Measurements from ENCODE around the gene OSBPL2.

OSBPL2 gene

GRCh38 chr20:62241506-62241905 is 3.2 kb downstream of the OSBPL2 start:
- Histone ChIP-seq H3K27me3 (ENCODE audit: control insufficient read depth in 5 of 5, insufficient read depth in 4 of 5, low read length in 5 of 5) (peaks cover 0 to 2% (median 0%) of the 10 kb centered on the region in 5 donors), H3K4me1 (ENCODE audit: control insufficient read depth in 5 of 5, insufficient read depth in 5 of 5, low read length in 5 of 5) (peaks cover 5 to 68% (median 46%) of the 10 kb centered on the region in 5 donors), H3K4me3 (ENCODE audit: low read depth in 1 of 5, low read length in 5 of 5) (no peak overlapping the region)

GRCh38 chr20:62242176-62242575 is 3.9 kb downstream of the OSBPL2 start:
- Histone ChIP-seq H3K9ac (ENCODE audit: low read length in 5 of 5) (peak overlapping the region in 1 of 5 donors; percentile 14), H3K27ac (ENCODE audit: low read depth, low read length) (no peak overlapping the region)

More at GRCh38 chr20:62241506-62241905, 3.2 kb downstream of the OSBPL2 start:
- Histone ChIP-seq H3K27ac (ENCODE audit: low read depth, low read length) (no peak overlapping the region), H3K9ac (ENCODE audit: low read length in 5 of 5) (peak overlapping the region in 1 of 5 donors; percentile 1), H3K9me3 (ENCODE audit: control insufficient read depth in 5 of 5, low read length in 5 of 5) (no peaks in the 10 kb centered on the region), H3K36me3 (ENCODE audit: control insufficient read depth in 5 of 5, insufficient read depth in 5 of 5, low read length in 5 of 5) (peaks cover 0 to 19% (median 7%) of the 10 kb centered on the region in 5 donors)

GRCh38 chr20:62243106-62243505 is 4.8 kb downstream of the OSBPL2 start:
- Histone ChIP-seq H3K27me3 (ENCODE audit: control insufficient read depth in 5 of 5, insufficient read depth in 4 of 5, low read length in 5 of 5) (no peaks in the 10 kb centered on the region), H3K9ac (ENCODE audit: low read length in 5 of 5) (no peak overlapping the region), H3K4me3 (ENCODE audit: low read depth in 1 of 5, low read length in 5 of 5) (no peak overlapping the region), H3K4me1 (ENCODE audit: control insufficient read depth in 5 of 5, insufficient read depth in 5 of 5, low read length in 5 of 5) (peaks cover 6 to 70% (median 49%) of the 10 kb centered on the region in 5 donors), H3K9me3 (ENCODE audit: control insufficient read depth in 5 of 5, low read length in 5 of 5) (no peaks in the 10 kb centered on the region), H3K36me3 (ENCODE audit: control insufficient read depth in 5 of 5, insufficient read depth in 5 of 5, low read length in 5 of 5) (peaks cover 0 to 21% (median 7%) of the 10 kb centered on the region in 5 donors), H3K27ac (ENCODE audit: low read depth, low read length) (no peak overlapping the region)

More at GRCh38 chr20:62242176-62242575, 3.9 kb downstream of the OSBPL2 start:
- peaks cover 0 to 21% (median 7%) of the 10 kb centered on the region in 5 donors for H3K36me3 ChIP-seq (ENCODE audit: control insufficient read depth in 5 of 5, insufficient read depth in 5 of 5, low read length in 5 of 5)
- no peaks in the 10 kb centered on the region for H3K9me3 ChIP-seq (ENCODE audit: control insufficient read depth in 5 of 5, low read length in 5 of 5)
- no peaks in the 10 kb centered on the region for H3K27me3 ChIP-seq (ENCODE audit: control insufficient read depth in 5 of 5, insufficient read depth in 4 of 5, low read length in 5 of 5)
- no peak overlapping the region for H3K4me3 ChIP-seq (ENCODE audit: low read depth in 1 of 5, low read length in 5 of 5)
- peaks cover 6 to 75% (median 53%) of the 10 kb centered on the region in 5 donors for H3K4me1 ChIP-seq (ENCODE audit: control insufficient read depth in 5 of 5, insufficient read depth in 5 of 5, low read length in 5 of 5)

DNA sequence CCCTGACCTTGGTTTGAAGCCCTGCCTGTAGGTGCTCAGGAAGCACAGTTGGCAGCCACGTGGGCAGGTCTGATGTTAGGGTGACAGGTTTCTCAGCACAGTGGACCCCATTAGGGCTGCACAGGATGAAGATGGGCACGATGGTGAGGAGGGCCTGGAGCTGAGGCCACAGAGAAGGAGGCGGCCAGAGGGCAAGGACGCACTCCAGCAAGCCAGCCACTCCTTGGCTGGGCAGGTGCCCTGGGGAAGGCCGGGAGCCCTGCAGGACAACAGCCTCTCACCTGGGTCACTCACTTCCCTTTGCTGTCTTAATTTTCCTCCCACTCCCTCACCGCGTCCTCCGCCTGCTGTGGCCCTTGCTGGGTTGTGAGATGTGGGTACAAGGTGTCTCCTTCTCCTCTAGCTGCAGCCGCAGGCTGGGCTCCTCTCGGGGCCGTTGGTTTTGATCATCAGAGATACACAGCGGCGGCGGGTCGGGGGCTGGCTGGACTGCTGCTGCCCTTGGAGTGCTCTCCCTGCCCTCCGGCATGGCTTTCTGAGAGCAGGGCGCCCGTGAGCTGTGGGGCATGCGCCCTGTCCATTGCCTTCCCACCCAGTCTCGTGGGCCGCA is 5.7 kb downstream of the OSBPL2 start:
- Histone ChIP-seq H3K36me3 (ENCODE audit: control insufficient read depth in 5 of 5, insufficient read depth in 5 of 5, low read length in 5 of 5) (peaks cover 0 to 21% (median 7%) of the 10 kb centered on the region in 5 donors), H3K4me1 (ENCODE audit: control insufficient read depth in 5 of 5, insufficient read depth in 5 of 5, low read length in 5 of 5) (peaks cover 6 to 68% (median 47%) of the 10 kb centered on the region in 5 donors), H3K9ac (ENCODE audit: low read length in 5 of 5) (peak overlapping the region in 1 of 5 donors; percentile 21), H3K4me3 (ENCODE audit: low read depth in 1 of 5, low read length in 5 of 5) (no peak overlapping the region), H3K9me3 (ENCODE audit: control insufficient read depth in 5 of 5, low read length in 5 of 5) (no peaks in the 10 kb centered on the region), H3K27me3 (ENCODE audit: control insufficient read depth in 5 of 5, insufficient read depth in 4 of 5, low read length in 5 of 5) (no peaks in the 10 kb centered on the region), H3K27ac (ENCODE audit: low read depth, low read length) (no peak overlapping the region)

DNA sequence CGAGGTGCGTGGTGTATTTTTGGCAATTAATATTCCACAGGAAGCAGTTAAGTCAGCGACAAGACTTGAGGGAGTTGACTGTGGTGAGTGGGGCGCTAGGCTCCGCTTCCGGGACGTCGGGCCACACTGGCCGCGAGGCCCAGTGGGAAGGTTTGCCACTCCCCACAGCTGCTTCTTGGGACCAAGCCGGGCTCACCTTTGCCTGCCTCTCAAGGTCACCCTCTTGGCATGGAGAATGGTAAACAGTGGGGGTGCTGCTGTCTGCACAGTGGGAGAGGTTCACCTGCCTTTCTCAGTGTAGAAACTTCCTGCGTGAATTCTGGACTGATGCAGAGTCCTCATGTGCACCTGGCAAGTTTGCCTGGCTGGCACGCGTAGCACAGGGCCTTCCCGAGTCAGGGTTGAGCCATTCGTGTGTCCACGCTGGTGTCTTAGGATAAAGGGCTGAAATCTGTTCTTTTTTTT is 6.4 kb downstream of the OSBPL2 start:
- Histone ChIP-seq H3K27me3 (ENCODE audit: control insufficient read depth in 5 of 5, insufficient read depth in 4 of 5, low read length in 5 of 5) (no peaks in the 10 kb centered on the region), H3K36me3 (ENCODE audit: control insufficient read depth in 5 of 5, insufficient read depth in 5 of 5, low read length in 5 of 5) (peaks cover 0 to 21% (median 7%) of the 10 kb centered on the region in 5 donors), H3K9ac (ENCODE audit: low read length in 5 of 5) (peak overlapping the region in 1 of 5 donors; percentile 53), H3K4me3 (ENCODE audit: low read depth in 1 of 5, low read length in 5 of 5) (no peak overlapping the region), H3K4me1 (ENCODE audit: control insufficient read depth in 5 of 5, insufficient read depth in 5 of 5, low read length in 5 of 5) (peaks cover 1 to 62% (median 40%) of the 10 kb centered on the region in 5 donors), H3K9me3 (ENCODE audit: control insufficient read depth in 5 of 5, low read length in 5 of 5) (no peaks in the 10 kb centered on the region), H3K27ac (ENCODE audit: low read depth, low read length) (no peak overlapping the region)

DNA sequence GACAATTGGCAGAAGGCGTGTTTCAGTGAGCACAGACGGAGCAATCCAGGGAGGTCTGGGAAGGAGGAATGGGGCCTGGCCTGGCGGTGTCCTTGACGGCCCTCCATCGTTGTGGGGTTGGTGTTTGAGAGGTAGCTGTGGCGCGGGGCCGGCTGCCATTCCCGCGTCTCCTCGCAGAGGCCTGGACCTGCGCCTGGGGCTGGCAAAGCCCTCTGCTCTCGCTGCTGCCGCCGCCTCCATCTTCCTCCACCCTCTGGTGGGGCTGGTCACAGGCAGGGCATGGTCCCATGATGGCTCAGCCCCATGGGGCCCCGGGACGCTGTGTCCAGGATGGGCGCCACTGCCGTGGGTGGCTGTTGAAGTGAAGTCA is 7.6 kb downstream of the OSBPL2 start:
- Histone ChIP-seq H3K27ac (ENCODE audit: low read depth, low read length) (no peak overlapping the region), H3K4me1 (ENCODE audit: control insufficient read depth in 5 of 5, insufficient read depth in 5 of 5, low read length in 5 of 5) (peaks cover 0 to 52% (median 34%) of the 10 kb centered on the region in 5 donors), H3K36me3 (ENCODE audit: control insufficient read depth in 5 of 5, insufficient read depth in 5 of 5, low read length in 5 of 5) (peaks cover 0 to 21% (median 7%) of the 10 kb centered on the region in 5 donors)

DNA sequence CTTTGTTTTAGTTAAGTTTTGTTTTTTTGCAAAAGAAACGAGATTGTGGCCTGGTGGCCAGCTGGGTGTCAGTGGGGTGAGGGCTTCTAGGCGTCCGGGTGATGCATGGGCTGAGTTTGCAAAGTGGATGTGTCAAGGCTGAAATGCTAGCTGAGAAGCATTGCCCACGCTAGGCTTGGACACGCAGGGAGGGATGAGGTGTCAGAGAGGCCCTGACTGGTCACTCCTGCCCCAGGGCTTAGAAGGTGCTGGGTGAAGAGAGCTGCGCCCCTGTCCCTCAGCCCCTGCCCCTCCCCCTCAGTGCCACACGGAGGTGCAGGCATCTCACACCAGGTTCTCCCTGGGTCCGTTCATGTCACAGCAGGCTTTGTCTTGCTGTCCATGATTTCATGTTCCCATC is 8.1 kb downstream of the OSBPL2 start:
- H3K9ac ChIP-seq (ENCODE audit: low read length in 5 of 5): no peak overlapping the region
- H3K4me1 ChIP-seq (ENCODE audit: control insufficient read depth in 5 of 5, insufficient read depth in 5 of 5, low read length in 5 of 5): peaks cover 0 to 47% (median 32%) of the 10 kb centered on the region in 5 donors
- H3K27me3 ChIP-seq (ENCODE audit: control insufficient read depth in 5 of 5, insufficient read depth in 4 of 5, low read length in 5 of 5): no peaks in the 10 kb centered on the region
- no peak overlapping the region for H3K27ac ChIP-seq (ENCODE audit: low read depth, low read length)
- peaks cover 0 to 18% (median 7%) of the 10 kb centered on the region in 5 donors for H3K36me3 ChIP-seq (ENCODE audit: control insufficient read depth in 5 of 5, insufficient read depth in 5 of 5, low read length in 5 of 5)
- no peak overlapping the region for H3K4me3 ChIP-seq (ENCODE audit: low read depth in 1 of 5, low read length in 5 of 5)
- no peaks in the 10 kb centered on the region for H3K9me3 ChIP-seq (ENCODE audit: control insufficient read depth in 5 of 5, low read length in 5 of 5)

More for the DNA sequence above, 7.6 kb downstream of the OSBPL2 start:
- Histone ChIP-seq H3K27me3 (ENCODE audit: control insufficient read depth in 5 of 5, insufficient read depth in 4 of 5, low read length in 5 of 5) (no peaks in the 10 kb centered on the region), H3K9ac (ENCODE audit: low read length in 5 of 5) (no peak overlapping the region), H3K9me3 (ENCODE audit: control insufficient read depth in 5 of 5, low read length in 5 of 5) (no peaks in the 10 kb centered on the region), H3K4me3 (ENCODE audit: low read depth in 1 of 5, low read length in 5 of 5) (no peak overlapping the region)

DNA sequence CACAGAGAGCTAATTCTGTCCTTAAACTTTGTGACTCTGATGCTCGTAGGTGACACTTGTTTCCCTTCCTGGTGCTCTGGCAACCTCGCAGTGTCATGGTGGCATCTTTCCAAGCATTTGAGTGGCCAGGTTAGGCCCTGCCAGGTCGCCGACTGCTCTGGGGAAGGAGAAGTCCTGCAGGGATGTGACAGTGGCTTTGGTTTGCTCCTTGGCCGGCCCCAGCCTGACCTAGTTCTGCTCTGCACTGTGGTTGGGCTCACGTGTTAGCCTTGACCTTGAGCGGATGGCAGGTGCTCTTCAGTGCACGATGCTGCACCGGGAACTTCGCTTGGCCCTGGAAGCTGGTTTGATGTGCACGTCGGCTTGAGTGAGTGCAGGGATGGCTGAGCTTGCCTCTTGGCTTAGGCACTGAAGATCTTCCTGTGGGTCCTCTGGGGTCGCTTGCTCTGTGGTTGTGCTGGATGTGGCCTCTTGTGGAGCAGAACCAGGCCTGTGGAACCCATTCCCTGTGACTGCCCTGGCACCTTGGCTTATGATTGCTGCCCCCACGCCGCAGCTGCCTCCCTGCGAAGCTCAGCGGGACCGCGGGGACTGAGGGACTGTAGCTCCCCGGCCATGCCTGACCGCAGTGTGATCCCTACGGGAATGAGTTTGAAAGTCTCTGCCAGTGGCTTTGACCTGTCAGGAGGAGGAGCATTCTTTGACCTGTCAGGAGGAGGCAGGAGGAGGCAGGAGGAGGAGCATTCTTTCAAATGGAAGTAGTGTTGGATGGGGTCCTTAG is 8.7 kb downstream of the OSBPL2 start:
- H3K9ac ChIP-seq (ENCODE audit: low read length in 5 of 5): no peak overlapping the region
- H3K4me1 ChIP-seq (ENCODE audit: control insufficient read depth in 5 of 5, insufficient read depth in 5 of 5, low read length in 5 of 5): peaks cover 0 to 42% (median 31%) of the 10 kb centered on the region in 5 donors
- no peak overlapping the region for H3K27ac ChIP-seq (ENCODE audit: low read depth, low read length)

DNA sequence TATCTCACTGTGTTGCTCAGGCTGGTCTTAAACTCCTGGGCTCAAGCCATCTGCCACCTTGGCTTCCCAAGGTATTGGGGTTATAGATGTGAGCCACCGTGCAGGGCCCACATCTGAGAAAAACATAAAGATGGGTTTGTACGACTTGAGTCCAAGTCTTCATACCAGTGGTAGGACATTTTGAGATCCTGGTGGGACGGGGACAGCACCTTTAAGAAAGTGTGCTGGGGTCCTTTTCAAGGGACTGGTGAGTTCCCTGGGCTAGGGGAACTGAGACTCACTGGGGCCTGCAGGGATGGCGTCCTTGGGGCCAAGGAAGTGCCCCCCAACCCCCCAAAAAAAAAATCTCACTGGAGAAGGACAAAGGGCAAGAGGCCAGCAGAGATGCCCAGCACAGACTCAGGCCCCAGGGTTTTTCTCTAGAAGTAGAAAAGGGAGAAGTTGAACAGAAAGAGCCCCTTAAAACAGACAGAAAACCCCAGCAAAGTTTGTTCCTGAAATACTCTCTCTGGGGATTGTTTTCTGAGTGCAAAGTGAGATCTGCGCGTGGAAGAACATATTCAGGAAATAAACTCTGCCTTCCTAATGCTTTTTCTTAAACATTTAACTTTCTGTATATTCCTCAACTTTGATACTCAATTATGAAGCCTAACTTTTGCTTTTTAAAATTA is 10.7 kb downstream of the OSBPL2 start:
- H3K27ac ChIP-seq (ENCODE audit: low read depth, low read length): no peak overlapping the region
- H3K4me1 ChIP-seq (ENCODE audit: control insufficient read depth in 5 of 5, insufficient read depth in 5 of 5, low read length in 5 of 5): peaks cover 0 to 29% (median 20%) of the 10 kb centered on the region in 5 donors
- H3K9me3 ChIP-seq (ENCODE audit: control insufficient read depth in 5 of 5, low read length in 5 of 5): no peaks in the 10 kb centered on the region
- H3K36me3 ChIP-seq (ENCODE audit: control insufficient read depth in 5 of 5, insufficient read depth in 5 of 5, low read length in 5 of 5): peaks cover 0 to 13% (median 11%) of the 10 kb centered on the region in 5 donors
- no peak overlapping the region for H3K9ac ChIP-seq (ENCODE audit: low read length in 5 of 5)
- no peaks in the 10 kb centered on the region for H3K27me3 ChIP-seq (ENCODE audit: control insufficient read depth in 5 of 5, insufficient read depth in 4 of 5, low read length in 5 of 5)
- H3K4me3 ChIP-seq (ENCODE audit: low read depth in 1 of 5, low read length in 5 of 5): no peak overlapping the region

More for the DNA sequence above, 8.7 kb downstream of the OSBPL2 start:
- peaks cover 0 to 18% (median 7%) of the 10 kb centered on the region in 5 donors for H3K36me3 ChIP-seq (ENCODE audit: control insufficient read depth in 5 of 5, insufficient read depth in 5 of 5, low read length in 5 of 5)
- no peaks in the 10 kb centered on the region for H3K9me3 ChIP-seq (ENCODE audit: control insufficient read depth in 5 of 5, low read length in 5 of 5)
- no peak overlapping the region for H3K4me3 ChIP-seq (ENCODE audit: low read depth in 1 of 5, low read length in 5 of 5)
- H3K27me3 ChIP-seq (ENCODE audit: control insufficient read depth in 5 of 5, insufficient read depth in 4 of 5, low read length in 5 of 5): no peaks in the 10 kb centered on the region

Data from subcutaneous abdominal adipose tissue (tissue), 5 donors.